Smooth muscle cell (in vitro differentiated cells): ENCODE data around the gene IFNB1. TPM values are rescaled to one million over a fixed set of nuclear protein-coding genes. Genes with fewer than 3 reads are reported as not detected.

ENCODE experiments used
- DNase-seq: peaks from one replicate; lab custom pipeline; 2025; ENCODE audit not compliant: unreplicated experiment; lab: John Stamatoyannopoulos, UW
- H2AFZ ChIP-seq: fragments of 200-600 bp; sonication (generic); 2 replicates; pipeline ENCODE4 v1.6.0; 2016; ENCODE audit warnings: antibody characterized with exemption, low read depth, mild to moderate bottlenecking
- H3F3A ChIP-seq: fragments of 200-600 bp; sonication (generic); 2 replicates; pipeline ENCODE4 v1.6.0; 2017; ENCODE audit warnings: antibody characterized with exemption, low read depth
- H3K27ac ChIP-seq: fragments of 200-600 bp; sonication (generic); 2 replicates; pipeline ENCODE4 v1.5.1; 2016; ENCODE audit warnings: low read depth, mild to moderate bottlenecking
- H3K27me3 ChIP-seq: fragments of 200-600 bp; sonication (generic); 2 replicates; pipeline ENCODE4 v1.6.1; 2016; ENCODE audit warnings: low read depth, mild to moderate bottlenecking
- H3K36me3 ChIP-seq: fragments of 200-600 bp; sonication (generic); 2 replicates; pipeline ENCODE4 v1.5.1; 2016; ENCODE audit warnings: low read depth
- H3K4me1 ChIP-seq: fragments of 200-600 bp; sonication (generic); 2 replicates; pipeline ENCODE4 v1.5.1; 2016; ENCODE audit warnings: low read depth
- H3K4me2 ChIP-seq: fragments of 200-600 bp; sonication (generic); 2 replicates; pipeline ENCODE4 v1.6.0; 2016; ENCODE audit warnings: mild to moderate bottlenecking
- H3K4me3 ChIP-seq: fragments of 200-600 bp; sonication (generic); 2 replicates; pipeline ENCODE4 v1.5.1; 2016; ENCODE audit warnings: mild to moderate bottlenecking
- H3K79me2 ChIP-seq: fragments of 200-600 bp; sonication (generic); 2 replicates; pipeline ENCODE4 v1.6.0; 2016; ENCODE audit warnings: low read depth, mild to moderate bottlenecking
- H3K9ac ChIP-seq: fragments of 200-600 bp; sonication (generic); 2 replicates; pipeline ENCODE4 v1.6.0; 2016; ENCODE audit warnings: low read depth
- H3K9me3 ChIP-seq: fragments of 200-600 bp; sonication (generic); replicated peaks from 2 replicates; pipeline ENCODE4 v1.5.1; 2016; ENCODE audit warnings: low read depth
- H4K20me1 ChIP-seq: fragments of 200-600 bp; sonication (generic); 2 replicates; pipeline ENCODE4 v1.6.0; 2016; ENCODE audit warnings: low read depth
- CTCF ChIP-seq: fragments of 200-600 bp; sonication (generic); IDR thresholded peaks from 2 replicates; pipeline ENCODE4 v1.5.1; 2017; ENCODE audit warnings: borderline replicate concordance, mild to moderate bottlenecking, antibody characterized with exemption; ENCODE audit not compliant: insufficient read depth, poor library complexity, severe bottlenecking
- WGBS: methylation state at CpG from one replicate; pipeline ENCODE4 v1.1.7; 2016; ENCODE audit warnings: low lambda C conversion rate; 5-methylcytosine and 5-hydroxymethylcytosine counted together
- polyA plus RNA-seq: library from polyadenylated mRNA; unstranded; fragments of >200 nt; fragmentation: Nextera tagmentation; extraction: Ambion mirVana; gene quantifications from 2 replicates; pipeline ENCODE4 v1.2.1, GENCODE V29; 2016
- total RNA-seq: library from RNA; depleted of rRNA; stranded (reverse); fragments of >200 nt; gene quantifications from 2 replicates; pipeline ENCODE4 v1.2.3, GENCODE V29; 2014

The IFNB1 gene
- total and polyA plus RNA-seq, 2 experiments from 2014 or later: not detected

GRCh38 chr9:21114311-21114710 is 36.6 kb upstream of the IFNB1 start:
- no peak for TF ChIP-seq CTCF
- no peaks in the 10 kb centered on the region for H3K79me2 ChIP-seq
- no peaks in the 10 kb centered on the region for H4K20me1 ChIP-seq
- H3K4me2 ChIP-seq: no peak overlapping the region
- H3K27me3 ChIP-seq: no peaks in the 10 kb centered on the region
- no peak overlapping the region for H3K9ac ChIP-seq
- WGBS: 73% methylated on average over 2 of the region's 2 CpGs
- no peak for DNase-seq
- H3K36me3 ChIP-seq: no peaks in the 10 kb centered on the region
- no peak overlapping the region for H2AFZ ChIP-seq
- no peaks in the 10 kb centered on the region for H3F3A ChIP-seq
- no peak overlapping the region for H3K27ac ChIP-seq
- no peaks in the 10 kb centered on the region for H3K4me1 ChIP-seq
- H3K4me3 ChIP-seq: no peak overlapping the region
- H3K9me3 ChIP-seq: no peaks in the 10 kb centered on the region

- H2AFZ ChIP-seq: no peak overlapping the region
- no peaks in the 10 kb centered on the region for H3F3A ChIP-seq
- no peak overlapping the region for H3K4me3 ChIP-seq
- H3K27me3 ChIP-seq: no peaks in the 10 kb centered on the region
- peak; percentile 85 for TF ChIP-seq CTCF
- no peak overlapping the region for H3K27ac ChIP-seq
- no peaks in the 10 kb centered on the region for H4K20me1 ChIP-seq
- H3K36me3 ChIP-seq: no peaks in the 10 kb centered on the region
- WGBS: 24% methylated on average over 4 of the region's 4 CpGs
- H3K4me2 ChIP-seq: no peak overlapping the region
- no peaks in the 10 kb centered on the region for H3K79me2 ChIP-seq
- H3K9ac ChIP-seq: no peak overlapping the region
- H3K4me1 ChIP-seq: no peaks in the 10 kb centered on the region
- no peak for DNase-seq
- no peaks in the 10 kb centered on the region for H3K9me3 ChIP-seq
These were observed 33.2 kb upstream of the IFNB1 start for GRCh38 chr9:21110708-21111576.

- H3K79me2 ChIP-seq: no peaks in the 10 kb centered on the region
- H3K9me3 ChIP-seq: no peaks in the 10 kb centered on the region
- no peaks in the 10 kb centered on the region for H3F3A ChIP-seq
- no peak overlapping the region for H3K4me3 ChIP-seq
- H3K4me1 ChIP-seq: no peaks in the 10 kb centered on the region
- no peak for TF ChIP-seq CTCF
- no peaks in the 10 kb centered on the region for H4K20me1 ChIP-seq
- whole genome bisulfite sequencing: 88% methylated on average over 1 of the region's 1 CpG
- H3K9ac ChIP-seq: no peak overlapping the region
- no peak for DNase-seq
- H3K27me3 ChIP-seq: no peaks in the 10 kb centered on the region
- no peak overlapping the region for H3K4me2 ChIP-seq
- H3K27ac ChIP-seq: no peak overlapping the region
- H2AFZ ChIP-seq: no peak overlapping the region
- H3K36me3 ChIP-seq: no peaks in the 10 kb centered on the region
These were observed 27.0 kb upstream of the IFNB1 start for GRCh38 chr9:21104787-21105186.

GRCh38 chr9:21102305-21102704 is 24.6 kb upstream of the IFNB1 start:
- H4K20me1 ChIP-seq: no peaks in the 10 kb centered on the region
- DNase-seq: no peak
- no peak overlapping the region for H3K4me2 ChIP-seq
- no peaks in the 10 kb centered on the region for H3K4me1 ChIP-seq
- TF ChIP-seq CTCF: no peak
- H3K9me3 ChIP-seq: no peaks in the 10 kb centered on the region
- peaks cover 2% of the 10 kb centered on the region for H3F3A ChIP-seq
- 100% methylated on average over 1 of the region's 1 CpG for WGBS
- H3K36me3 ChIP-seq: no peaks in the 10 kb centered on the region
- H3K9ac ChIP-seq: no peak overlapping the region
- no peaks in the 10 kb centered on the region for H3K27me3 ChIP-seq
- no peaks in the 10 kb centered on the region for H3K79me2 ChIP-seq
- no peak overlapping the region for H3K27ac ChIP-seq
- H3K4me3 ChIP-seq: no peak overlapping the region
- H2AFZ ChIP-seq: no peak overlapping the region
